Breast epithelium (tissue), 3 donors: Measurements from ENCODE around the gene ANKRD37.

Source experiments
- POLR2A ChIP-seq: fragments of 450-650 bp; IDR thresholded peaks from one replicate; pipeline ENCODE4 v1.6.1; 2016; ENCODE audit warnings: antibody characterized with exemption, mild to moderate bottlenecking, moderate library complexity
- POLR2AphosphoS5 ChIP-seq, 3 donors: sonication (generic); formaldehyde crosslinking; IDR thresholded peaks; one replicate each; pipeline ENCODE4 v1.6.1; 2017; ENCODE audit warnings: antibody characterized with exemption in 3 of 3
- TF ChIP-seq, protein P1 (sequence below), 3 donors: fragments of 450-650 bp; IDR thresholded peaks; one replicate each; pipeline ENCODE4 v1.5.1; 2016 to 2017; ENCODE audit warnings: antibody characterized with exemption in 3 of 3, mild to moderate bottlenecking in 3 of 3, moderate library complexity in 3 of 3

DNA sequence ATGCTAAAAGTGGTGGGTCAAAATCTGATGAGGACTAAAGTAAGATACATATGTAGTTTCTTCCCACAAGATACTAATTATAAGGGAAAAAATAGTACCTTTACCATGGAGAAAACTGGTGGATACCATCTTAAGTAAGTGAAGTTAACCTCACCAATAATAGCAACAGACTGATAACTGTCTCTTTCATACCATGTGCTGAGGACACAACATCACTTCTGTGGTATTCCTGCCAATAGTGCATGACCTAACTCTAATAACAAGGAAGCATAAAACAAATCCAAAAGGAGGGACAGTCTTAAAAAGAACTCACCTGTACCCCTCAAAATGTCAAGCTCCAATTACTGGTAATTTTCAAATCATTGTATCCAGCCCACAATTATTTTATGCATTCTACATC, 20.3 kb downstream of the ANKRD37 start:
- TF ChIP-seq, protein P1, sequence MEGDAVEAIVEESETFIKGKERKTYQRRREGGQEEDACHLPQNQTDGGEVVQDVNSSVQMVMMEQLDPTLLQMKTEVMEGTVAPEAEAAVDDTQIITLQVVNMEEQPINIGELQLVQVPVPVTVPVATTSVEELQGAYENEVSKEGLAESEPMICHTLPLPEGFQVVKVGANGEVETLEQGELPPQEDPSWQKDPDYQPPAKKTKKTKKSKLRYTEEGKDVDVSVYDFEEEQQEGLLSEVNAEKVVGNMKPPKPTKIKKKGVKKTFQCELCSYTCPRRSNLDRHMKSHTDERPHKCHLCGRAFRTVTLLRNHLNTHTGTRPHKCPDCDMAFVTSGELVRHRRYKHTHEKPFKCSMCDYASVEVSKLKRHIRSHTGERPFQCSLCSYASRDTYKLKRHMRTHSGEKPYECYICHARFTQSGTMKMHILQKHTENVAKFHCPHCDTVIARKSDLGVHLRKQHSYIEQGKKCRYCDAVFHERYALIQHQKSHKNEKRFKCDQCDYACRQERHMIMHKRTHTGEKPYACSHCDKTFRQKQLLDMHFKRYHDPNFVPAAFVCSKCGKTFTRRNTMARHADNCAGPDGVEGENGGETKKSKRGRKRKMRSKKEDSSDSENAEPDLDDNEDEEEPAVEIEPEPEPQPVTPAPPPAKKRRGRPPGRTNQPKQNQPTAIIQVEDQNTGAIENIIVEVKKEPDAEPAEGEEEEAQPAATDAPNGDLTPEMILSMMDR (IDR thresholded peaks at IDR 0.05), result no peak
- TF ChIP-seq POLR2AphosphoS5 (IDR thresholded peaks at IDR 0.05), result no peak
- no peak for TF ChIP-seq POLR2A
